Measurements from ENCODE around the gene RGS7. TPM values are rescaled to one million over a fixed set of nuclear protein-coding genes. Genes with fewer than 3 reads are reported as not detected.

Gene RGS7
- total RNA-seq, 1 donor: under 0.01 TPM

DNA sequence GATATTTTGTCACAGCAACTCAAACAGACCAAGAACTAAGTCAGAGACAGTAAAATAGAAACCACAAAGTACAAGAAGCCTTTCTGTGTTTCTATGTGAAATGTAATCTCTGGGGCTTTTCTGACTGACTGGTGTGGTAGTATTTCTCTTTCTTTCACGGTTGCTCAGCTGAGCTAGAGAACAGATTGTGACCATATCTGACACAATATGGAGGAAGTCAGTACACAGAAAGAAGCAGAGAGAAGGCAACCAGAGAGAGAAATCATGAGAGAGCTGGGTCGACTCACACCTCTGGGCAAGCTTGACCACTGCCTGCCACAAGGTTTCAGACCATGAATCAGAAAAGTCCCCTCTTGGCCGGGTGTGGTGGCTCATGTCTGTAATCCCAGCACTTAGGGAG is 536.2 kb downstream of the RGS7 start:
- Histone ChIP-seq H3K4me3 (ENCODE audit: low read length) (no peak overlapping the region), H3K27me3 (ENCODE audit: insufficient read depth, low read length) (no peaks in the 10 kb centered on the region), H3K4me1 (ENCODE audit: insufficient read depth, low read length) (no peaks in the 10 kb centered on the region), H3K9me3 (ENCODE audit: low read depth, low read length) (no peaks in the 10 kb centered on the region)

DNA sequence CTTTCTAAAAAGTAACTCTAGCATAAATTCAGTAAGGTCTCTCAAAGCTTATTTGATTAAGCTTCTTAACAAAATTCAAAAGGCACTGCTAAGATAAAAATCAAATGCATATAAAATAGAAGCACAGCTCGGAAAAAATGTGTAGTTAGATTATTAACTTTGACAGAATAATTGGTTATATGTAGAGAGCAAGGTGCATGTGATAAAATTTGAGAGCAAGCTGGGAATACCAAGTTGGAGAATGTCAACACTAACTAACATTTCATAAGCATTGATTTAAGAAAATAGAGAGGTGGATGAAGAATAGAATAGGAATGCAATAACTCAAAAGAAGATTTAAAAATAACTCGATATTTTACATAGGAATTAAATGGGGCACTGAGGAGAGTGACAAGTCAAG is 540.5 kb downstream of the RGS7 start:
- H3K4me1 ChIP-seq (ENCODE audit: insufficient read depth, low read length): no peaks in the 10 kb centered on the region

DNA sequence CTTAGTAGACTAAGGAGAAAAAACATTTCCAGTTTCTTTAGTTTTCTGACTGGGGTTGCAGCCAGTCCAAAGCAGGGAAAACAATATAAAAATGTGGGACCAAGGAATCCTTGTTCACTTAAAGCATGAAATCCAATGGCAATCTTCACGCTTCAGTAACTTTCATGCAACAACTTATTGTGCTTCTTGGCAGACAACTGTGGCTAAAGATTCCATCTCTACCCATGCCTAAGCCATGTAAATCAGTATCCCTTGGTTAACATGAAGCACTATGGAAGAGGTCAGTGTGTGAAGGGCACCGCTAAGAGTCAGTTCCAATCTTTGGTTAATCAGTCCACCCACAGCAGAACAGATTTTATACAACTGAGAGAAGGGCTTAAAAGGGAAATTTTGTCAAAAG is 543.3 kb downstream of the RGS7 start:
- no peaks in the 10 kb centered on the region for H3K9me3 ChIP-seq (ENCODE audit: low read depth, low read length)
- H3K4me1 ChIP-seq (ENCODE audit: insufficient read depth, low read length): no peaks in the 10 kb centered on the region
- no peaks in the 10 kb centered on the region for H3K27me3 ChIP-seq (ENCODE audit: insufficient read depth, low read length)
- H3K4me3 ChIP-seq (ENCODE audit: low read length): no peak overlapping the region

More for the DNA sequence above, 540.5 kb downstream of the RGS7 start:
- no peak overlapping the region for H3K4me3 ChIP-seq (ENCODE audit: low read length)
- H3K9me3 ChIP-seq (ENCODE audit: low read depth, low read length): no peaks in the 10 kb centered on the region
- no peaks in the 10 kb centered on the region for H3K27me3 ChIP-seq (ENCODE audit: insufficient read depth, low read length)

DNA sequence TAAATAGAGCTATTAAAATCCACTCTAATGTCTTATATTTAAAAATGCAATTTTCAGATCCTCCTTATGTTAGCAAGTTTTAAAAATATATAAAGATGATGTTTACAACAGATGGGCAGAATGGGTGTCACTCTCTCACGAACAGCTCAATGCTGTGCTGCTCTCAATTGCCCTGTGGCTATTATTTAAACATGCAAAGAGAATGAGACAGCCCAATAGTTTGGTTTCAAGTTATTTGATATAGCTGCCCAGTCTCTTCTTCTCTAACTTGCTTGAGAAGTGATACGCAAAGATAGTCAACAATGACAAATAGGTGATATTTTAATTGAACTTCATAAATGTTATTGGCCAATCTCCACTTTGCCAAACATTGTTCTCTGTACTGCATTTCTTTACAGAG is 545.7 kb downstream of the RGS7 start:
- H3K4me1 ChIP-seq (ENCODE audit: insufficient read depth, low read length): no peaks in the 10 kb centered on the region
- no peaks in the 10 kb centered on the region for H3K9me3 ChIP-seq (ENCODE audit: low read depth, low read length)
- H3K27me3 ChIP-seq (ENCODE audit: insufficient read depth, low read length): no peaks in the 10 kb centered on the region
- H3K4me3 ChIP-seq (ENCODE audit: low read length): no peak overlapping the region

DNA sequence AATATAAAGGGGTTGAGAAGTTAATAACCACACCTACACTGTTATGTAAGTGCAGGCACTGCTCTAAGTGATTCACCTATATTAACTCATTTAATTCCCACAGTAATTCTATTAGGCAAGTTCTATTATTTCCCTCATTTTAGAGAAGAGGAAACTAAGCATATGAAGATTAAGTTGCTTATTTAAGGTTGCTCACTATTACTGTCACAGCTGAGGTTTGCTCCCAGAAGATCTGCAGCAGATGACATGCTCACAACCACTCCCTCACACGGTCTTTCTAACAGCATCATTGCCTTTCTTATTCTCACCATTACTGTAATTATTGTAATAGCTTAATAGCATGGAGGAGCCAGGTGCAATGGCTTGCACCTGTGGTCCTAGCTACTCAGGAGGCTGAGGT is 548.6 kb downstream of the RGS7 start:
- Histone ChIP-seq H3K27me3 (ENCODE audit: insufficient read depth, low read length) (no peaks in the 10 kb centered on the region), H3K9me3 (ENCODE audit: low read depth, low read length) (no peaks in the 10 kb centered on the region), H3K4me3 (ENCODE audit: low read length) (no peak overlapping the region), H3K4me1 (ENCODE audit: insufficient read depth, low read length) (no peaks in the 10 kb centered on the region)

DNA sequence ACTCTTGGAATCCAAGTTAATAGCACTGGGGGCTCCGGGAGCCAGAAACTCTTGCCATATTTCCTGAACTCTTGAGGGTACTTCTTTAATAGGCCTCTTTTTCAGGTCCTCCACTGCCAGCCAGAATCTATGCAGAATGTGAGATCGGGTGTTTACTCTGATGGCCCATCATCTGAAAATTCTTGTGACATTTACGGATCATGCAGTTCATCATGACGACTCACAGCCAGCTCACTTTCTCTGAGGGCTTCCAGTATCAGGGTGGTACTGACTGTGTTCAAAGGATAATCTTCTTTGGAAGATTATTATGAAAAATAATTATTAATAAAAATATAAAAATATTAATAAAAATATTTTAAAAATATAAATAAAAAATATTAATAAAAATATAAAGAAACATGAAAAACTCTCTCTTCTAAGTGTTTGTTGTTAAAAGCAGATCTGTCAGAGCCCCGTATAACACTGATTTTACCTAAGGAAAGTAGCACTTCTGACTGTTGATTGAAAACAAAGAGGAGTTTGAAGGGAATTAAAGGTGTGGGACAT is 550.7 kb downstream of the RGS7 start:
- H3K27me3 ChIP-seq (ENCODE audit: insufficient read depth, low read length): no peaks in the 10 kb centered on the region
- no peak overlapping the region for H3K4me3 ChIP-seq (ENCODE audit: low read length)
- H3K4me1 ChIP-seq (ENCODE audit: insufficient read depth, low read length): no peaks in the 10 kb centered on the region
- no peaks in the 10 kb centered on the region for H3K9me3 ChIP-seq (ENCODE audit: low read depth, low read length)

DNA sequence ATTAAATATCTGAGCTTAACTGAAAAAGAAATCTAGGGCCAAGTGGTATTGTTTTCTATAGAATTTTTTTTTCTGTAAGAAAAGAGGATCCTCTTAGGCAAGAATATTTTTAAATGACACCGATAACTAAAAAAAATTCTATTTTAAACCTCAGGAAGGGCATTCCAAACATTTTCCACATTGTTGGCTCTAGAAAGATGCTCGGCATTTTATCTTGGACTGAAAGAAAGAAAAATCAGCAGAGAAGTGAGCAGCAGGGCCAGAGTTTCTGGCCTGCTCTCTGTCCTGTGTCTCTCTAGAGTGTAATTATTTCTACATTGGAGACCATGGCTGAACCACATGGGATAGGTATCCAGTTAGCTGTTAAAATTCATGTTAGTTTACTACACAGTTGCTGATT is 552.5 kb downstream of the RGS7 start:
- H3K4me1 ChIP-seq (ENCODE audit: insufficient read depth, low read length): no peaks in the 10 kb centered on the region
- no peak overlapping the region for H3K4me3 ChIP-seq (ENCODE audit: low read length)

DNA sequence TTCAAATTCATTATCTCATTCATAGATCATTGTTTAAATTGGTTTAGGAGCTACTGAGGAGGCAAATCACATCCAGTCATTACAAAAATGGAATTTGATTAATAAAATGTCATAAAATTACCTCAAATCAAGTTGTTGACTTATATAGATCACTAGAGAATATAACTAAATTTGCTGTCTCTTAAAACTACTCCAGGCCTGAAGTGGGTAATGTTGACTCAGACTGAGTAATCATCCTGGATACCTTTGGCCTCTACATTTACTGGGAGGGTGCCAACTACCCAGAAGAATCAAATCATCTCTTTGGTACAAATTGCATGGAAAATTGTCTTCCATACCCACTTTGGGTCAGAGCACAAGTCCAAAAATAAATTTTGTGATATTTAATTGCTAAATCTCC is 553.9 kb downstream of the RGS7 start:
- Histone ChIP-seq H3K27me3 (ENCODE audit: insufficient read depth, low read length) (no peaks in the 10 kb centered on the region), H3K4me1 (ENCODE audit: insufficient read depth, low read length) (no peaks in the 10 kb centered on the region), H3K9me3 (ENCODE audit: low read depth, low read length) (no peaks in the 10 kb centered on the region), H3K4me3 (ENCODE audit: low read length) (no peak overlapping the region)

More for the DNA sequence above, 552.5 kb downstream of the RGS7 start:
- no peaks in the 10 kb centered on the region for H3K9me3 ChIP-seq (ENCODE audit: low read depth, low read length)
- H3K27me3 ChIP-seq (ENCODE audit: insufficient read depth, low read length): no peaks in the 10 kb centered on the region

DNA sequence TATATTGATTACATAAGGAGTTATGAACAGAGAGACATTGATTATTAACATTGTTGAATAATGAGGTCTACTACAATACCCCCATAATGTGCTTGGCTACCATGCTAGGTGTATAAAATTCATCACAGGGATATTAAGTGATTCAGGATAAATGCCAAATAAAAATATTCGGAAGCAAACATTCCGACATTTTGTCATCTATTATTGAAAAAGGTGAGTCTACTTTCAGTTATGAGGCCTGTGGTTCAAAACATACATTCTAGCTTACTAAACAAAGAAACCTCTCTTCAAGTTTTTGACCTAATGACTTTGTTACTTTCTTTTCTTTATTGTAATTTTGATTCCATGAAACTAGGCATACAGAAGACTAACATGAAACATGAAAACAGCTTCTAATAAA is 554.7 kb downstream of the RGS7 start:
- Histone ChIP-seq H3K4me3 (ENCODE audit: low read length) (no peak overlapping the region), H3K4me1 (ENCODE audit: insufficient read depth, low read length) (no peaks in the 10 kb centered on the region), H3K27me3 (ENCODE audit: insufficient read depth, low read length) (no peaks in the 10 kb centered on the region), H3K9me3 (ENCODE audit: low read depth, low read length) (no peaks in the 10 kb centered on the region)

DNA sequence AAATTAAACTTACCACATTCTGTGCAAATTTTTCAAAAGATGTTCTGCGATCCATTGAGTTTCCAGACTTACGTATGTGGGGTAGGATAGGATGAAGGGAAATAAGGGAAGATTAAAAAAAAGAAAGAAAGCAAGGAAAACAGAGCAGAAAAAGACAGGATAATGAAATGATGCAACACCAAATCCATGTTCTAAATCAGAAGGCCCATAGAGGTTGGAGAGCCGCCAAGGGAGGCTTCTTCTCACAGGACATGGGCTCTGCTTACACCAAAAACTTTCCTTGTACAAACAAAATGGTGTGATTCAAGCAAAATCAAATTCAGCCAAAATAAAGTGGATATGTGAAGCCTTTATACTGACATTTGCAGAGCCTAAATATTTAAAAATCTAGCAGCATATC is 555.6 kb downstream of the RGS7 start:
- Histone ChIP-seq H3K9me3 (ENCODE audit: low read depth, low read length) (no peaks in the 10 kb centered on the region), H3K27me3 (ENCODE audit: insufficient read depth, low read length) (no peaks in the 10 kb centered on the region), H3K4me1 (ENCODE audit: insufficient read depth, low read length) (no peaks in the 10 kb centered on the region), H3K4me3 (ENCODE audit: low read length) (no peak overlapping the region)

DNA sequence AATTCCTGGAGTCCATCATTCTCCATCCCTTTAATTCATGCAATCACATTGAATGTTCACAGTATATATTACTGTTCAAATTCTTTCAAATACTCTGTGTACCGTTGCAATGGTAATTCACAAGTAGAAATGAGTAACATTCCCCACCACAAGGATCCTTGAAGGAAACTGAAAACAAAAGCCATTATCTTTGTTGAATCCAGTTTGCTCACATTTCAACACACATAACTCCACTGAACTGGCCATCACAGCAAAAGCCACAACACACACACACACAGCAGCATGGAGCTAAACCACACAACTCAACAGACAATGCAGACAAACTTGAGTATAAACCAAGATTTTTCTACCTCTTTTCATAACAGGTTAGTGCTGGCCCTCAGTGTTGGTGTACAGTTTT is 556.7 kb downstream of the RGS7 start:
- no peaks in the 10 kb centered on the region for H3K9me3 ChIP-seq (ENCODE audit: low read depth, low read length)
- H3K4me1 ChIP-seq (ENCODE audit: insufficient read depth, low read length): no peaks in the 10 kb centered on the region
- no peaks in the 10 kb centered on the region for H3K27me3 ChIP-seq (ENCODE audit: insufficient read depth, low read length)
- no peak overlapping the region for H3K4me3 ChIP-seq (ENCODE audit: low read length)

DNA sequence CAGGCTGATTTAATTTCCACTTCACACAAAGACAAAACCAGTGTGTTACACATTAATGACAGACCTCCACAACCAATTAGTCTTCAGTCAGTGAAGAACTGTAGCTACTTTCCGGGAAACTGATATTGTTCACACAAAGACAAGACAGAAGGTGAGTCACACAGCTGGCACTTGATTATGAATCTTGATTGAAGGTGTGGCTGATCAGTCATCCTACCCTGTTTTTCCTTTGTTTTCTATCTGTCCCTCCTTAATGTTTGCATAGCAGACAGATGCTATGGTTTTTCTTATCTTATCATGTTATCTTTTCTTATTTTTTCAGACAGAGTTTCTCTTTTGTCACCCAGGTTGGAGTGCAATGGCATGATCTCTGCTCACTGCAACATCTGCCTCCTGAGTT is 560.0 kb downstream of the RGS7 start:
- H3K4me1 ChIP-seq (ENCODE audit: insufficient read depth, low read length): no peaks in the 10 kb centered on the region
- H3K9me3 ChIP-seq (ENCODE audit: low read depth, low read length): no peaks in the 10 kb centered on the region

DNA sequence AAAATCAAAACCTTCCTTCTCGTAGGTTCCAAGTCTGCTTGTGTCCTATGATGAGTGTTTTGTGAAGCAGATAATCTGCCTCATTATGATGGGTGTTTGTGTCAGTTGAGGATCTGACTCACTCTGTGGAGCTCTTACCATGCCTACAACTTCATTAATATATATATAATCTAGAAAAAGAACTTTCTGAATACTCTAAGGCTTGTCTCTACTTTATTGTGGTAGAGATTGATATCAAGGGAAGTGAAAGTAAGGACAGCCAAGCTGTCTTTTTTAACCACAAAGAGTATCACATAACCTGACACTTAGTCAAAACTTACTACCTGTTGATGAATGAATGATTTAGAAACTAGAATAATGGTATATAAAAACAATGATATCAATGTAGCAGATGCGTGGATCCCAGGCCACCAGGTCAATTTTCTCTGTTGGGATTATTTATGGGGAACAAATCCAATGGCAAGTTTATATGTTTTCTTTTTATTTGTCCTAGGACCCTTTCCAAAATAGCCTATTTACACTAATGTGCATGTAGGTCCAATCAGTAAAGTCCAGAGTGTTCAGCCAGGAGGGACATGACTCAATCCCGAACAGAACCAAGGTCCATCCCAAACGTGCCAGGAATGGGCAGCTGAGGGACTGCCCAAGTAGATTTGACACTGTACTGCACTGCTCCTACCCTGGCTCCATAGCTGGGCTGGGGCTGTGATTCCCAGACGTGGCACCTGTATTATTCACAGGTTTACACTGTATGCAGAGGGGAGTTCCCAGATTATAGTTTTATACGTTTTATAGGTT is 562.8 kb downstream of the RGS7 start:
- H3K4me1 ChIP-seq (ENCODE audit: insufficient read depth, low read length): no peaks in the 10 kb centered on the region
- H3K9me3 ChIP-seq (ENCODE audit: low read depth, low read length): no peaks in the 10 kb centered on the region

More for the DNA sequence above, 560.0 kb downstream of the RGS7 start:
- no peaks in the 10 kb centered on the region for H3K27me3 ChIP-seq (ENCODE audit: insufficient read depth, low read length)
- no peak overlapping the region for H3K4me3 ChIP-seq (ENCODE audit: low read length)

DNA sequence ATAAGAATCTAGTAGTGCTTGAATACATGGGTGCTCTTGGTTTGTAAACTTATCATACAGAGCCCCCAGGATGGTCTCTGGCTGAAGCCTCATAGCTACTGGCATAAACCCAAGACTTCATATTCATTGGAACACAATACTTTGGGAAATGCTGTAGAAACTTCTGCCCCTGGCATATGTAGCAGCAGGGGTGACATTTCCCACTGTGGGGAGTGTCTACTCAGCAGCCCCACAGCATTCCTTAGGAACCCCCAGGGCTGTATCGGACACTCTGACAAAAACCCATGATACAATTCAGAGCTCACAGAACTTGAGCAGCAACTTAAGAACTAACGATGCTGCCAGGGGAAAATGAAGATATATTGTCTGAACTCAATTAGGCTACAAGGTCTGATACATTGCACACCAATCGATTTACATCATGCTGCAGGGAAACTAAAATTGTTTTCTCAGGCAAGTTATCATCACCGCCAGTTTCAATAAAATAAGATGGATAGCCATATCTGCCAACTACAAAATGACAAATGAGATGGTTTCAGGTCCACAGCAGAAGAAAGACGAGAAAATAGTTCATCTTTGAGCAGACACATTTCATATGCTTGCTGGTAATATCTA is 564.0 kb downstream of the RGS7 start:
- no peaks in the 10 kb centered on the region for H3K9me3 ChIP-seq (ENCODE audit: low read depth, low read length)
- H3K27me3 ChIP-seq (ENCODE audit: insufficient read depth, low read length): no peaks in the 10 kb centered on the region
- no peak overlapping the region for H3K4me3 ChIP-seq (ENCODE audit: low read length)
- H3K4me1 ChIP-seq (ENCODE audit: insufficient read depth, low read length): no peaks in the 10 kb centered on the region

More for the DNA sequence above, 562.8 kb downstream of the RGS7 start:
- H3K27me3 ChIP-seq (ENCODE audit: insufficient read depth, low read length): no peaks in the 10 kb centered on the region
- no peak overlapping the region for H3K4me3 ChIP-seq (ENCODE audit: low read length)

DNA sequence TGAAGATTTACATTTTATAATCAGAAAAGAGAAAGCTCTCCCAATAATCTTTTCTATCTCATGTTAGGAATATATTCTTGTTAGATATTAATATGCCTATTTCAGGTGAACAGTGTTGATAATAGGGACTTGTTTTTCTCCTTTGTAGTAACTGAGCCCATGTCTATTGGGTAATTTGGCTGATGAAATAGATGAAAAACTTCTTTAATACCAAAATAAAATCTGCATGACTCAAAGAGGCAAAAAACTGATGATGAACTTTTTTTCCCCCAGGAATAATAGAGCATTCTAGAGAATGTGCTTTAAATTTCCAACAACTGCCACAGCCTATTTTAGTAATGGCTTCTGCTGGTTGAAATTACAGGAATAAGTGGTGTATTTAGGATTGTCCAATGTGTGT is 566.1 kb downstream of the RGS7 start:
- Histone ChIP-seq H3K27me3 (ENCODE audit: insufficient read depth, low read length) (no peaks in the 10 kb centered on the region), H3K9me3 (ENCODE audit: low read depth, low read length) (no peaks in the 10 kb centered on the region), H3K4me3 (ENCODE audit: low read length) (no peak overlapping the region), H3K4me1 (ENCODE audit: insufficient read depth, low read length) (no peaks in the 10 kb centered on the region)

DNA sequence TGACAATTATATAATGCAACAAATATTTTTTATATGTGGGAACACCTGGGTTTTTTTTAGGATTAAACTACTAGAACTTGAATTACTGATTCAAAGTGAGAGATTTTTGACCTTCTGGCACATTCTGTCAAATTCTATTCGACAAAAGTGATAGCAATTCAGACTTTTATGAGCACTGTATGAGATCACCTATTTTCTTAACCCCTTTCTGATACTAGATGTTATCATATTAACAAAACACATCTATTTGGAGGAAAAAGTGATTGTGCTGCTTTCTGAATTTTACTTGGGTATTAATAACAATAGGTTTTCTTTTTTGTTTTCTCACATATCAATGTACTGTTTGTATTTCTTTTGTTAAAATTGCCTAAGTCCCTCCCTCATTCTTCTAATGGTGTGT is 570.1 kb downstream of the RGS7 start:
- Histone ChIP-seq H3K27me3 (ENCODE audit: insufficient read depth, low read length) (no peaks in the 10 kb centered on the region), H3K4me3 (ENCODE audit: low read length) (no peak overlapping the region)

More for the DNA sequence above, 570.1 kb downstream of the RGS7 start:
- no peaks in the 10 kb centered on the region for H3K4me1 ChIP-seq (ENCODE audit: insufficient read depth, low read length)
- no peaks in the 10 kb centered on the region for H3K9me3 ChIP-seq (ENCODE audit: low read depth, low read length)

Data from mononuclear cell (primary cell).